AG04450 (cell line): ENCODE data around the gene SCUBE1. TPM values are rescaled to one million over a fixed set of nuclear protein-coding genes. Genes with fewer than 3 reads are reported as not detected.

Source experiments
- CTCF ChIA-PET: fragments of 300-600, 350-600 bp; formaldehyde crosslinking; extraction: SDS; loops from one replicate; lab custom pipeline; 2022; ENCODE audit warnings: antibody characterized with exemption, inconsistent platforms; lab: Charles Lee
- POLR2A ChIA-PET: fragments of 350-600 bp; formaldehyde crosslinking; extraction: SDS; loops from one replicate; lab custom pipeline; 2021; ENCODE audit warnings: antibody characterized with exemption, inconsistent platforms; lab: Yijun Ruan, JAX
- DNase-seq: peaks from one replicate; pipeline ENCODE4 v3.0.0-alpha.2; 2011; ENCODE audit warnings: low read depth, low spot score
- H3K27ac ChIP-seq: one replicate; pipeline ENCODE4 v1.5.1; 2012; ENCODE audit warnings: low read depth, low read length, control low read depth
- H3K27me3 ChIP-seq: one replicate; pipeline ENCODE4 v1.6.0; 2012; ENCODE audit warnings: low read length; ENCODE audit not compliant: control insufficient read depth, insufficient read depth
- H3K4me3 ChIP-seq: 2 replicates; pipeline ENCODE4 v1.5.1; 2011; ENCODE audit warnings: mild to moderate bottlenecking, low read depth, low read length, control low read depth
- H3K9me3 ChIP-seq: 2 replicates; pipeline ENCODE4 v1.5.1; 2012; ENCODE audit warnings: low read length; ENCODE audit not compliant: control insufficient read depth, insufficient read depth
- CTCF ChIP-seq: IDR thresholded peaks from 2 replicates; pipeline ENCODE4 v1.5.1; 2011; ENCODE audit warnings: low read depth, low read length, control low read depth, inconsistent platforms
- polyA plus RNA-seq: library from polyadenylated mRNA; depleted of rRNA; stranded (reverse); fragments of >200 nt; gene quantifications from 2 replicates; pipeline ENCODE4 v1.2.3, GENCODE V29; 2011

Gene SCUBE1
- polyA plus RNA-seq, 1 experiment, result not detected

DNA sequence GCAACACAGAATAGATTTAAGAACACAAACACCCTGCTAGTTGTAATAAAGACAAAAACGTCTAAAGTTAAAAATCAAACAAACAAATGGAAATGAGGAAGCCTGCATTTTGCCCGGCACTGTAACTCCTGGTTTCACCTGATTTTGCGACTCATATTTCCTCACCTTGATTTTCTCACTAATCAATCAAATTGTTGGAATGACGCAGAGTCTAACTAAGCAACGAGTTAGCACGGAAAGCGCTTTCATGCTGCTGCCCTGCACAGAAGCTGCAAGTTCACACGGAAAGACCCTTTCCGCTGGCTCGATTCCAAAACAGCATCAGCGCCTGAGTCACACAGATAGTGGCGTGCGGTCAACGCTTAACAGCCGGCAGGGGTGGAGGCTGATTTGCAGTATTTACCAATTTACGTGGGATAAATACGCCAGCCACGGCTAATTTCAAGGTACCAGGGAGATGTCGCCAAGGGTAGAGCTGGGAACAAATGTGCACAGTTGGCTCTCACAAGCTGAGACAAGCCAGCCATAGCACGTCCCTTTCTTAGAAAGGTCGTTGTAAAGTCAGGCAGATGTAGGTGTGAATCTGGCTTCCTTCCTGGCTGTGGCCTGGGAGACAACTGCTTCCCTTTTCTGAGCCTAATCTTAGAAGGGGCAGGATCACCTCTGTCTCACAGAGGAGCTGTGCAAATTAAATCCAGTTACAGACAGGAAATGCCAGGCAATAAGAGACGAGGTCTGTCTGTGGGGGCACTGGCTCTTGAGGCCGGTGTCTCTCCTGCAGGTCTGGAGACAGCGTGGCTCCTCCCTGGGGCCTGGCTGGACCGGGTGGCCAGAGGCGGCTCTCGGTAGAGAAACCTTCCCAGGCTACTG is 79.3 kb downstream of the SCUBE1 start:
- Histone ChIP-seq H3K27me3 (peaks cover 47% of the 10 kb centered on the region), H3K4me3 (no peak overlapping the region), H3K9me3 (no peaks in the 10 kb centered on the region), H3K27ac (no peak overlapping the region)
- DNase-seq, result peak; percentile 15
- ChIA-PET POLR2A (no interaction called here), CTCF (interaction anchor here (0.7 to 1.8 kb wide), 2 partner anchors 10 to 33 kb away, joined by 3 to 7 read pairs; no protein-coding TSS in a partner anchor)
- no peak for TF ChIP-seq CTCF

DNA sequence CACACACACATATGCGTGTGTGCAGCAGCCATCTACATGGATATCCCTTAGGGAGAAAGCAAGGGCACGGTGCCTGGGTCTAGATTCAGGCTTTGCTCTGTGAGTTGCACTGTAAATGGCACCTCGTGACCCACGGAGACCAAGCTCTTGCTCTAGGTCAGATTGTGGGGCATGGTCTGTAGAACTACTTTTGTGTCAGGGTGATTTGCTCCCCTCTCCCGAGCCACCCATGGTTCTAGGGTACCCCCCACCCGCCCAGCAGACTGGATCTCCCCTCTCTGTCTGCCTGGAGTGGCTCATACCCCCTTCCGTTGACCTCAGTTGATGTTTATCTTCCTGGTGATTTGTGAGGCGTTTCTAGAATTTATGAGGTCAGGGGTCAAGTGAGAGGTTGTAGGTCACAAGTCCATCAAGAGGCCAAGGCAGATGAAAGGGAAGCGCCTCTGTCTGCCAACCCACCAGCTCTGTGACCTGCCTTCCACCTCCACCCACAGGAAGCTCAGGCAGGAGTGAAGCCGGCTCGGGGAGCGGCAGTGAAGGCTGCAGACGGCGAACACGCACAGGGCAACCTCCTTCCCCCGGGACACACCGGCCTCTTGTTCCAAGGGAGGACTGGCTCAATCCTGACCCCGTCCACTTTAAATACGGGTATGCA is 80.1 kb downstream of the SCUBE1 start:
- peaks cover 40% of the 10 kb centered on the region for H3K27me3 ChIP-seq
- no peak for DNase-seq
- no peaks in the 10 kb centered on the region for H3K9me3 ChIP-seq
- H3K4me3 ChIP-seq, result no peak overlapping the region
- TF ChIP-seq CTCF, result no peak
- ChIA-PET CTCF (no interaction called here), POLR2A (no interaction called here)
- H3K27ac ChIP-seq, result no peak overlapping the region

GRCh38 chr22:43260331-43261231 is 82.6 kb downstream of the SCUBE1 start:
- Histone ChIP-seq H3K9me3 (no peaks in the 10 kb centered on the region), H3K27me3 (peaks cover 27% of the 10 kb centered on the region), H3K27ac (no peak overlapping the region), H3K4me3 (no peak overlapping the region)
- CTCF ChIA-PET, result interaction anchor here (1.0 to 4.1 kb wide), 3 partner anchors 13 to 128 kb away, joined by 3 to 16 read pairs (median 4); no protein-coding TSS in a partner anchor
- DNase-seq, result no peak
- TF ChIP-seq CTCF, result no peak
- POLR2A ChIA-PET, result no interaction called here

- ChIA-PET CTCF (interaction anchor here (1.0 kb wide), 1 partner anchor 26 kb away, joined by 3 read pairs; no protein-coding TSS in a partner anchor), POLR2A (interaction anchor here (0.6 kb wide), 1 partner anchor 12 kb away, joined by 8 read pairs; no protein-coding TSS in a partner anchor)
- no peak overlapping the region for H3K4me3 ChIP-seq
- DNase-seq, result no peak
- H3K27ac ChIP-seq, result no peak overlapping the region
- peaks cover 14% of the 10 kb centered on the region for H3K27me3 ChIP-seq
- H3K9me3 ChIP-seq, result no peaks in the 10 kb centered on the region
- no peak for TF ChIP-seq CTCF
These were observed 85.2 kb downstream of the SCUBE1 start for GRCh38 chr22:43257961-43258360.
